Ascending aorta (tissue), 2 donors: ENCODE measurements around the gene CDK19. TPM values are rescaled to one million over a fixed set of nuclear protein-coding genes. Genes with fewer than 3 reads are reported as not detected.
"Not testable (repeated sequence)": the region's sequence is repeated elsewhere in the genome, so short reads cannot be mapped to it uniquely, and the experiment has no call there.

Experiments
- DNase-seq, 2 donors: peaks; one replicate each; pipeline ENCODE4 v3.0.0-alpha.2; 2019; ENCODE audit warnings: low spot score in 2 of 2
- H3K27ac ChIP-seq, 2 donors: fragments of 200-600 bp; sonication (generic); one replicate each; pipeline ENCODE4 v1.5.1; 2016 to 2017; ENCODE audit warnings: mild to moderate bottlenecking in 1 of 2
- H3K27me3 ChIP-seq: fragments of 200-600 bp; sonication (generic); one replicate; pipeline ENCODE4 v1.5.1; 2017
- H3K36me3 ChIP-seq, 2 donors: fragments of 200-600 bp; sonication (generic); one replicate each; pipeline ENCODE4 v1.5.1; 2016
- H3K4me1 ChIP-seq, 2 donors: fragments of 200-600 bp; sonication (generic); one replicate each; pipeline ENCODE4 v1.5.1; 2016 to 2017; ENCODE audit warnings: mild to moderate bottlenecking in 1 of 2
- H3K4me3 ChIP-seq, 2 donors: fragments of 200-600 bp; sonication (generic); one replicate each; pipeline ENCODE4 v1.5.1; 2016 to 2017; ENCODE audit warnings: mild to moderate bottlenecking in 1 of 2
- H3K9me3 ChIP-seq, 2 donors: fragments of 200-600 bp; sonication (generic); one replicate each; pipeline ENCODE4 v1.5.1; 2016
- intact Hi-C: fragments of 100-400 bp; cut with DNase I; formaldehyde crosslinking; loops from one replicate; pipeline ENCODE4 v1.15.1; 2023
- total RNA-seq: library from RNA; depleted of rRNA; stranded (reverse); fragments of >200 nt; gene quantifications from one replicate; pipeline ENCODE4 v1.1.0, GENCODE V29; 2016
- TF ChIP-seq, protein P1 (sequence below), 3 experiments: fragments of 200-600 bp in 2 of 3; fragments of 450-650 bp in 1 of 3; sonication (generic) in 2 of 3; IDR thresholded peaks; one replicate each; pipeline ENCODE4 v1.5.1; 2016 to 2019; ENCODE audit warnings: antibody characterized with exemption in 3 of 3, mild to moderate bottlenecking in 1 of 3, moderate library complexity in 1 of 3

CDK19 gene
- total RNA-seq, 1 donor from 2014 or later: 5.2 TPM

DNA sequence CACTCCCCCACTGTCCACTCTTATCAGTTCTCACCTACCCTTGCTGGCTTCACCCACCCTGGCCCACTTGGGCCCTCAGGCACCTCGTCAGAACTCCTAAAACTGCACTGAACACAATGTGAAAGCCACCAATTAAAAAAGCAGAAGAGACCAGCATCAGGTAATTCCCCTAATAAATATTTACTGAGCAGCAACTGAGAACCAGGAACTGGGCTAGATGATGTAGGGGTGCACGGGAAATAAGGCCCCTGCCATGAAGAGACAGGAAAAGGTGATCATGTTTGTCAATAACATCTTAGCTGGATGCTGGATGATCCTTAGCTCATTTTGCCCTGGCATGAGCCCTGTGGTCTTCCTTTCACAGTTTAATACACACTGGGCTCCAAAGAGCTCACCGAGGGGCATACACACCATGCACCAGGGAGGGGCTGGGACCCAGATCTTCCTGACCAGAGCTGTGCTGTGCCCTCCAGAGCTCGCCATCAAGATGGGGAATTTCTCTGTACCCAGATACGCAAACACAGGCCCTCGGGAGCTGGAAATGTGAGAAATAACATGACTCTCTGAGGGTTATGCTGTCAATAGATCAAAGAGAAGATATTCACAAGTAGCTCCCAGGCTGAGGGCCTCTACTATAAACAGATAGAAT, 225.3 kb downstream of the CDK19 start:
- Histone ChIP-seq H3K4me3 (no peak overlapping the region), H3K9me3 (no peaks in the 10 kb centered on the region), H3K27ac (no peak overlapping the region), H3K36me3 (no peaks in the 10 kb centered on the region), H3K27me3 (no peaks in the 10 kb centered on the region), H3K4me1 (no peaks in the 10 kb centered on the region)
- no peak for DNase-seq
- intact Hi-C loops: no loop called here
- TF ChIP-seq, protein P1, sequence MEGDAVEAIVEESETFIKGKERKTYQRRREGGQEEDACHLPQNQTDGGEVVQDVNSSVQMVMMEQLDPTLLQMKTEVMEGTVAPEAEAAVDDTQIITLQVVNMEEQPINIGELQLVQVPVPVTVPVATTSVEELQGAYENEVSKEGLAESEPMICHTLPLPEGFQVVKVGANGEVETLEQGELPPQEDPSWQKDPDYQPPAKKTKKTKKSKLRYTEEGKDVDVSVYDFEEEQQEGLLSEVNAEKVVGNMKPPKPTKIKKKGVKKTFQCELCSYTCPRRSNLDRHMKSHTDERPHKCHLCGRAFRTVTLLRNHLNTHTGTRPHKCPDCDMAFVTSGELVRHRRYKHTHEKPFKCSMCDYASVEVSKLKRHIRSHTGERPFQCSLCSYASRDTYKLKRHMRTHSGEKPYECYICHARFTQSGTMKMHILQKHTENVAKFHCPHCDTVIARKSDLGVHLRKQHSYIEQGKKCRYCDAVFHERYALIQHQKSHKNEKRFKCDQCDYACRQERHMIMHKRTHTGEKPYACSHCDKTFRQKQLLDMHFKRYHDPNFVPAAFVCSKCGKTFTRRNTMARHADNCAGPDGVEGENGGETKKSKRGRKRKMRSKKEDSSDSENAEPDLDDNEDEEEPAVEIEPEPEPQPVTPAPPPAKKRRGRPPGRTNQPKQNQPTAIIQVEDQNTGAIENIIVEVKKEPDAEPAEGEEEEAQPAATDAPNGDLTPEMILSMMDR (IDR thresholded peaks at IDR 0.05): no peak

- Histone ChIP-seq H3K27ac (no peak overlapping the region), H3K4me1 (no peaks in the 10 kb centered on the region), H3K27me3 (no peaks in the 10 kb centered on the region), H3K9me3 (no peaks in the 10 kb centered on the region), H3K36me3 (no peaks in the 10 kb centered on the region), H3K4me3 (no peak overlapping the region)
- no peak for DNase-seq
- intact Hi-C loops: no loop called here
- TF ChIP-seq, protein P1 (IDR thresholded peaks at IDR 0.05): no peak
These were observed 227.9 kb downstream of the CDK19 start for GRCh38 chr6:110587328-110587727.

GRCh38 chr6:110581679-110582078, 233.6 kb downstream of the CDK19 start:
- H3K27ac ChIP-seq: no peak overlapping the region
- no peaks in the 10 kb centered on the region for H3K4me1 ChIP-seq
- H3K36me3 ChIP-seq: no peaks in the 10 kb centered on the region
- no peak overlapping the region for H3K4me3 ChIP-seq
- no peaks in the 10 kb centered on the region for H3K9me3 ChIP-seq
- no peak for DNase-seq
- no peaks in the 10 kb centered on the region for H3K27me3 ChIP-seq
- intact Hi-C loops: no loop called here
- TF ChIP-seq, protein P1 (IDR thresholded peaks at IDR 0.05): no peak

DNA sequence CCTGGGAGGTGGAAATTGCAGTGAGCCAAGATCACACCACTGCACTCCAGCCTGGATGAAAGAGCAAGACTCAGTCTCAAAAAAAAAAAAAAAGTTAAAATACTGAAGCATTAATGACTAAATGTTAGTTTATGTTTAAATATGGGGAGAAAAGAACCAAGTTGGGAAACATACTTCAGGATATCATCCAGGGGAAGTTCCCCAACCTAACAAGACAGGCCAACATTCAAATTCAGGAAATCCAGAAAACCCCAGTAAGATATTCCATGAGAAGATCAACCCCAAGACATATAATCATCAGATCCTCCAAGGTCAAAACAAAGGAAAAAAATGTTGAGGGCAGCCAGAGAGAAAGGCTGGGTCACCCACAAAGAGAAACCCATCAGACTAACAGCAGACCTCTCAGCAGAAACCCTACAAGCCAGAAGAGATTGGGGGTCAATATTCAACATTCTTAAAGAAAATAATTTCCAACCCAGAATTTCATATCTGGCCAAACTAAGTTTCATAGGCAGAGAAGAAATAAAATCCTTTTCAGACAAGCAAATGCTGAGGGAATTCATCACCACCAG, 237.6 kb downstream of the CDK19 start:
- H3K4me1 ChIP-seq, H3K27me3 ChIP-seq, DNase-seq, H3K9me3 ChIP-seq, H3K27ac ChIP-seq, H3K4me3 ChIP-seq, intact Hi-C loops, H3K36me3 ChIP-seq: not testable (repeated sequence)

DNA sequence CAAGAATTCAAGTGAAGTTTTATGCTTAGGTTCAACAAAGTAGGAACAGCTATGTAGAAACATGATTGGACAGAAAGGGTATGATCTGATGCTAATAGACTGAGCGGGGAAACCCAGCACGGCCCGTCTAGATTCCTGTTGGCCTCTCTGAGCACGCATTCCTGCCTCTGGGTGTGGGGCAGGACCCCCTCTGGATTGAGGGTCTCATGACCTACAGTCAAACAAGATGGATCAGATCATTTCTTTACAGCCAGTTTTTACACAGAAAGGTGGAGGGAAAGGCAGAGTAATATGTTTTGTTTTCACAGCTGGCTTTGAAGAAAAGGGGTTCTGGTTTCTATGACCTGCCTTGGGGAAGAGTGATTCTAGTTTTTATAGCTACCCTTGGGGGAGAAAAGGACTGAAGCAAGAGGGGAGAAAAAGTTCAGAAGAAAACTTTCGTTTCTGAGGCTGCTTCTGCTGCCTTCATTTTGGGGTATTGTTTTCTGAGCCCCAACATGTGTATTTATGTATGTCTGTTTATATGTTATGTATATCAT, 239.3 kb downstream of the CDK19 start:
- H3K9me3 ChIP-seq: no peaks in the 10 kb centered on the region
- DNase-seq: no peak
- TF ChIP-seq, protein P1 (IDR thresholded peaks at IDR 0.05): no peak
- H3K27ac ChIP-seq: no peak overlapping the region
- H3K4me3 ChIP-seq: no peak overlapping the region
- H3K36me3 ChIP-seq: no peaks in the 10 kb centered on the region
- no peaks in the 10 kb centered on the region for H3K4me1 ChIP-seq
- intact Hi-C loops: no loop called here
- H3K27me3 ChIP-seq: no peaks in the 10 kb centered on the region

DNA sequence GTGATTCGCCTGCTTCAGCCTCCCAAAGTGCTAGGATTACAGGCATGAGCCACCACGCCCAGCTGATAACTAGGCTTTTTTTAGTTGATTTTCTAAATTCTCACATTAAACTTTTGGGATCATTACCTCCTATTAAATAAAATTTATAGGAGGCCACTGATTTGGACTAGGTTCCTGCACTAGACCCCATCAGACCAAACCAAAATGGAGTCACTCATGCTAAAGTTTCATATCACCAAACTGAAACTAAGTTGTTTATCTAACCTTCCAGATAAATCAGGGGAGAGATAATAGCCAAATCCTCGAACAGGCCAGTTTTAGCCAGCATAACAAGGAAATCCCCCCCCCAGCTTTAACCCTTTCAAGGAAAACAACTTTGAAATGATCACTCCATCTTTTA, 240.5 kb downstream of the CDK19 start:
- Histone ChIP-seq H3K27me3 (no peaks in the 10 kb centered on the region), H3K36me3 (no peaks in the 10 kb centered on the region), H3K4me1 (no peaks in the 10 kb centered on the region), H3K9me3 (no peaks in the 10 kb centered on the region), H3K27ac (no peak overlapping the region), H3K4me3 (no peak overlapping the region)
- TF ChIP-seq, protein P1 (IDR thresholded peaks at IDR 0.05): no peak
- DNase-seq: no peak
- intact Hi-C loops: no loop called here
